IMR-90 (cell line): ENCODE results near the gene TEX11. TPM values are rescaled to one million over a fixed set of nuclear protein-coding genes. Genes with fewer than 3 reads are reported as not detected.

ENCODE experiments used
- ATAC-seq: fragments of 200-7000 bp; cut with Tn5 transposase; 2 replicates; pipeline ENCODE4 v1.9.1; 2020; ENCODE audit warnings: low read depth, mild to moderate bottlenecking, moderate library complexity
- BruUV-seq: library from RNA; stranded (reverse); fragments of 400-500 nt; replicated peaks from 2 replicates; lab custom pipeline; 2021; lab: Mats Ljungman, UMichigan
- CTCF ChIA-PET: fragments of 300-600 bp; formaldehyde crosslinking; extraction: SDS; loops from one replicate; lab custom pipeline; 2021; ENCODE audit warnings: antibody characterized with exemption; lab: Yijun Ruan, JAX
- POLR2A ChIA-PET: fragments of 300-600 bp; sonication (Branson Sonifier 250); formaldehyde crosslinking; loops from one replicate; lab custom pipeline; 2022; ENCODE audit warnings: antibody characterized with exemption; ENCODE audit not compliant: unreplicated experiment; lab: Charles Lee
- DNase-seq: peaks from one replicate; pipeline ENCODE4 v3.0.0; 2013
- H2AFZ ChIP-seq: replicated peaks from 2 replicates; pipeline ENCODE3; 2013; ENCODE audit warnings: low read length, mild to moderate bottlenecking; ENCODE audit not compliant: poor library complexity
- H2AK5ac ChIP-seq: 2 replicates; pipeline ENCODE4 v1.6.1; 2013; ENCODE audit warnings: low read depth, low read length, inconsistent platforms
- H2AK9ac ChIP-seq: replicated peaks from 2 replicates; pipeline ENCODE3; 2013; ENCODE audit warnings: mild to moderate bottlenecking, low read depth, low read length, moderate library complexity; ENCODE audit not compliant: poor library complexity
- H2BK120ac ChIP-seq: 2 replicates; pipeline ENCODE4 v1.6.1; 2013; ENCODE audit warnings: low read depth, low read length, inconsistent platforms
- H2BK15ac ChIP-seq: 3 replicates; pipeline ENCODE4 v1.6.1; 2013; ENCODE audit warnings: low read depth, low read length, inconsistent platforms
- H2BK20ac ChIP-seq: 2 replicates; pipeline ENCODE4 v1.6.1; 2013; ENCODE audit warnings: low read depth, mild to moderate bottlenecking, inconsistent platforms, low read length, moderate library complexity
- H2BK5ac ChIP-seq: 2 replicates; pipeline ENCODE4 v1.6.1; 2013; ENCODE audit warnings: mild to moderate bottlenecking, low read depth, low read length, inconsistent platforms; ENCODE audit not compliant: poor library complexity, severe bottlenecking
- H3K14ac ChIP-seq: replicated peaks from 2 replicates; pipeline ENCODE4 v1.6.1; 2013; ENCODE audit warnings: low read depth, low read length, inconsistent platforms
- H3K18ac ChIP-seq: 2 replicates; pipeline ENCODE4 v1.6.1; 2013; ENCODE audit warnings: low read depth, low read length, control low read depth
- H3K23ac ChIP-seq: 2 replicates; pipeline ENCODE4 v1.6.1; 2013; ENCODE audit warnings: low read depth, low read length, inconsistent platforms
- H3K27ac ChIP-seq: 2 replicates; pipeline ENCODE4 v1.5.1; 2013; ENCODE audit warnings: mild to moderate bottlenecking, control low read depth, low read length; ENCODE audit not compliant: insufficient read depth
- H3K27me3 ChIP-seq: 2 replicates; pipeline ENCODE4 v1.6.1; 2013; ENCODE audit warnings: low read length; ENCODE audit not compliant: control insufficient read depth, insufficient read depth
- H3K36me3 ChIP-seq: 2 replicates; pipeline ENCODE4 v1.6.1; 2013; ENCODE audit warnings: low read length, mixed read lengths; ENCODE audit not compliant: control insufficient read depth, insufficient read depth
- H3K4ac ChIP-seq: 2 replicates; pipeline ENCODE4 v1.6.1; 2013; ENCODE audit warnings: low read depth, low read length, inconsistent platforms
- H3K4me1 ChIP-seq: 2 replicates; pipeline ENCODE4 v1.6.1; 2013; ENCODE audit warnings: low read length, mixed read lengths; ENCODE audit not compliant: control insufficient read depth, insufficient read depth
- H3K4me2 ChIP-seq: 2 replicates; pipeline ENCODE4 v1.6.1; 2013; ENCODE audit warnings: low read depth, mild to moderate bottlenecking, control low read depth, low read length, moderate library complexity
- H3K4me3 ChIP-seq: 2 replicates; pipeline ENCODE4 v1.5.1; 2013; ENCODE audit warnings: low read depth, mild to moderate bottlenecking, control low read depth, low read length, moderate library complexity; ENCODE audit not compliant: insufficient read depth
- H3K56ac ChIP-seq: 2 replicates; pipeline ENCODE4 v1.6.1; 2013; ENCODE audit warnings: low read length, inconsistent platforms; ENCODE audit not compliant: insufficient read depth; ENCODE audit errors: extremely low read depth
- H3K79me1 ChIP-seq, 2 experiments: 2 replicates each; pipeline ENCODE4 v1.6.1; 2013; ENCODE audit warnings: low read length in 2 of 2, inconsistent platforms in 1 of 2, low read depth in 1 of 2
- H3K9ac ChIP-seq: 2 replicates; pipeline ENCODE4 v1.6.1; 2013; ENCODE audit warnings: low read depth, low read length, control low read depth
- H3K9me1 ChIP-seq: 2 replicates; pipeline ENCODE4 v1.6.1; 2013; ENCODE audit warnings: low read length, inconsistent platforms; ENCODE audit not compliant: insufficient read depth
- H3K9me3 ChIP-seq: 2 replicates; pipeline ENCODE4 v1.6.1; 2013; ENCODE audit warnings: low read length; ENCODE audit not compliant: control insufficient read depth, insufficient read depth
- H4K20me1 ChIP-seq: 2 replicates; pipeline ENCODE4 v1.6.1; 2013; ENCODE audit warnings: low read length, inconsistent platforms; ENCODE audit not compliant: insufficient read depth
- H4K5ac ChIP-seq: 2 replicates; pipeline ENCODE4 v1.6.1; 2013; ENCODE audit warnings: mild to moderate bottlenecking, low read depth, low read length, control low read depth
- H4K8ac ChIP-seq, 2 experiments: 2 replicates each; pipeline ENCODE4 v1.6.1; 2013; ENCODE audit warnings: low read depth in 2 of 2, low read length in 2 of 2, control low read depth in 1 of 2, inconsistent platforms in 1 of 2
- H4K91ac ChIP-seq: 2 replicates; pipeline ENCODE4 v1.6.1; 2013; ENCODE audit warnings: low read depth, low read length, inconsistent platforms; ENCODE audit not compliant: insufficient read depth
- BHLHE40 ChIP-seq: fragments of 150-350 bp; IDR thresholded peaks from 2 replicates; pipeline ENCODE4 v1.6.1; 2016; ENCODE audit warnings: mild to moderate bottlenecking, low read depth, low read length
- CHD1 ChIP-seq: IDR thresholded peaks from 2 replicates; pipeline ENCODE4 v1.6.1; 2012; ENCODE audit warnings: low read depth, low read length, improper control_type of control experiment
- MAFK ChIP-seq: IDR thresholded peaks from 2 replicates; pipeline ENCODE4 v1.6.1; 2012; ENCODE audit warnings: low read depth, low read length, improper control_type of control experiment
- MAZ ChIP-seq: IDR thresholded peaks from 2 replicates; pipeline ENCODE4 v1.6.1; 2012; ENCODE audit warnings: low read depth, mild to moderate bottlenecking, low read length, improper control_type of control experiment, moderate library complexity, borderline replicate concordance
- MXI1 ChIP-seq: IDR thresholded peaks from 2 replicates; pipeline ENCODE4 v1.6.1; 2012; ENCODE audit warnings: low read depth, mild to moderate bottlenecking, low read length, moderate library complexity, borderline replicate concordance
- NFE2L2 ChIP-seq: fragments of 150-350 bp; IDR thresholded peaks from 2 replicates; pipeline ENCODE4 v1.6.1; 2016; ENCODE audit warnings: low read depth, mild to moderate bottlenecking, low read length
- POLR2A ChIP-seq: IDR thresholded peaks from 2 replicates; pipeline ENCODE4 v1.6.1; 2012; ENCODE audit warnings: mild to moderate bottlenecking, low read depth, low read length
- RCOR1 ChIP-seq: IDR thresholded peaks from 2 replicates; pipeline ENCODE4 v1.6.1; 2012; ENCODE audit warnings: mild to moderate bottlenecking, low read length, improper control_type of control experiment; ENCODE audit not compliant: insufficient replicate concordance
- RFX5 ChIP-seq: IDR thresholded peaks from 2 replicates; pipeline ENCODE4 v1.8.0; 2012; ENCODE audit warnings: low read depth, mild to moderate bottlenecking, low read length, moderate library complexity
- USF2 ChIP-seq: fragments of 150-350 bp; IDR thresholded peaks from 2 replicates; pipeline ENCODE4 v1.6.1; 2017; ENCODE audit warnings: mild to moderate bottlenecking, antibody characterized with exemption, low read length, low read depth
- WGBS, 2 experiments: methylation state at CpG; one replicate each; pipeline versions ENCODE4 v1.1.5 to v1.1.7; 2013; ENCODE audit warnings: missing lambda C conversion rate in 2 of 2; ENCODE audit not compliant: insufficient read length in 1 of 2; ENCODE audit errors: extremely low coverage in 2 of 2; 5-methylcytosine and 5-hydroxymethylcytosine counted together
- dilution Hi-C: fragments of 300-500 bp; cut with HindIII; formaldehyde crosslinking; loops from one replicate; pipeline ENCODE4 v1.14.3; 2018; ENCODE audit warnings: low sequenced_read_pairs; ENCODE audit not compliant: unreplicated experiment
- in situ Hi-C: fragments of 300-500 bp; cut with MboI; formaldehyde crosslinking; loops from 3 replicates; pipeline ENCODE4 v1.14.3; 2019; ENCODE audit warnings: low sequenced_read_pairs, inconsistent platforms, mixed read lengths
- intact Hi-C: fragments of 100-400 bp; cut with micrococcal nuclease; formaldehyde crosslinking; loops from 2 replicates; pipeline ENCODE4 v1.10.0; 2022
- polyA plus RNA-seq, 3 experiments: library from polyadenylated mRNA; depleted of rRNA; stranded (reverse); fragments of >200 nt; gene quantifications; 2 replicates each; pipeline ENCODE4 v1.2.3, GENCODE V29; 2012; ENCODE audit warnings: low replicate concordance in 1 of 3
- total RNA-seq: library from RNA; depleted of rRNA; stranded (reverse); fragments of >200 nt; gene quantifications from 2 replicates; pipeline ENCODE4 v1.2.3, GENCODE V29; 2012

Gene TEX11
- total and polyA plus RNA-seq, 2 of the 4 experiments (the other 2 are of a cell fraction), result not detected

- no peak overlapping the region for H2BK120ac ChIP-seq
- no peak overlapping the region for H3K56ac ChIP-seq
- H4K8ac ChIP-seq, result no peak overlapping the region
- no peak overlapping the region for H3K18ac ChIP-seq
- H3K79me1 ChIP-seq, result no peaks in the 10 kb centered on the region
- BruUV-seq, result no TSS peak
- dilution Hi-C loops (no loop called here), intact Hi-C loops (no loop called here), in situ Hi-C loops (loop anchor here (25.0 kb wide), 1 partner anchor 881 kb away; no protein-coding TSS in a partner anchor)
- no peak for ATAC-seq
- H3K9me1 ChIP-seq, result no peaks in the 10 kb centered on the region
- H3K27me3 ChIP-seq, result no peaks in the 10 kb centered on the region; the same call in 1 of the 2 replicates
- H2BK5ac ChIP-seq, result no peak overlapping the region
- H3K9me3 ChIP-seq, result no peaks in the 10 kb centered on the region
- H3K36me3 ChIP-seq, result no peaks in the 10 kb centered on the region
- H3K4me3 ChIP-seq, result no peak overlapping the region
- ChIA-PET POLR2A (no interaction called here), CTCF (no interaction called here)
- H4K20me1 ChIP-seq, result no peaks in the 10 kb centered on the region
- H2BK20ac ChIP-seq, result no peak overlapping the region
- no peak overlapping the region for H3K9ac ChIP-seq
- H2AFZ ChIP-seq, result no peak overlapping the region
- H2BK15ac ChIP-seq, result no peak overlapping the region
- no peaks in the 10 kb centered on the region for H3K4me1 ChIP-seq
- no peak for DNase-seq
- 53% methylated on average over 3 of the region's 12 CpGs; no CpG with 5 or more reads in 1 of the 2 experiments for WGBS, 2 experiments
- H3K27ac ChIP-seq, result no peak overlapping the region
- H3K4ac ChIP-seq, result no peak overlapping the region
- no peak overlapping the region for H3K4me2 ChIP-seq
- no peak overlapping the region for H4K5ac ChIP-seq
- no peak overlapping the region for H3K23ac ChIP-seq
- H3K14ac ChIP-seq, result no peak overlapping the region
- H2AK9ac ChIP-seq, result no peak overlapping the region
- H2AK5ac ChIP-seq, result no peak overlapping the region
- TF ChIP-seq NFE2L2 (no peak), CHD1 (no peak), MAFK (no peak), BHLHE40 (no peak), RFX5 (no peak), MXI1 (no peak), MAZ (no peak), RCOR1 (no peak), POLR2A (no peak), USF2 (no peak)
- no peak overlapping the region for H4K91ac ChIP-seq
Measured at GRCh38 chrX:70755850-70756249, 152.7 kb downstream of the TEX11 start.
